Lung (tissue), 12 donors: ENCODE measurements around the gene NRGN. TPM values are rescaled to one million over a fixed set of nuclear protein-coding genes. Genes with fewer than 3 reads are reported as not detected.
A peak's percentile ranks its signal among the peaks of the same experiment; 100 is the strongest.

ENCODE experiments used
- ATAC-seq: fragments of 200-7000 bp; cut with Tn5 transposase; one replicate; pipeline ENCODE4 v1.9.1; 2020; ENCODE audit warnings: moderate number of reproducible peaks; ENCODE audit not compliant: insufficient read depth, low FRiP score
- DNase-seq, 3 donors: peaks; one replicate each; pipeline ENCODE4 v3.0.0-alpha.2; 2013 to 2017
- H3K27ac ChIP-seq, 2 donors: one replicate each; pipeline ENCODE4 v1.5.1; 2013; ENCODE audit warnings: mild to moderate bottlenecking in 2 of 2, moderate library complexity in 2 of 2, control low read depth in 1 of 2, inconsistent platforms in 1 of 2, low read depth in 1 of 2, low read length in 1 of 2
- H3K27me3 ChIP-seq, 3 donors: one replicate each; pipeline ENCODE4 v1.5.1; 2013; ENCODE audit warnings: low read length in 2 of 3; ENCODE audit not compliant: control insufficient read depth in 3 of 3, insufficient read depth in 3 of 3
- H3K36me3 ChIP-seq, 4 donors: one replicate each; pipeline ENCODE4 v1.5.1; 2013; ENCODE audit warnings: low read length in 4 of 4, mild to moderate bottlenecking in 1 of 4, moderate library complexity in 1 of 4; ENCODE audit not compliant: control insufficient read depth in 4 of 4, insufficient read depth in 4 of 4
- H3K4me1 ChIP-seq, 5 donors: one replicate each; pipeline ENCODE4 v1.5.1; 2013; ENCODE audit warnings: low read length in 5 of 5, mild to moderate bottlenecking in 2 of 5, moderate library complexity in 1 of 5; ENCODE audit not compliant: control insufficient read depth in 5 of 5, insufficient read depth in 5 of 5
- H3K4me3 ChIP-seq: one replicate; pipeline ENCODE4 v1.5.1; 2013; ENCODE audit warnings: mild to moderate bottlenecking, control low read depth, moderate library complexity
- H3K9ac ChIP-seq, 2 donors: one replicate each; pipeline ENCODE4 v1.5.1; 2013; ENCODE audit warnings: low read length in 2 of 2, control low read depth in 1 of 2; ENCODE audit not compliant: insufficient read depth in 1 of 2
- H3K9me3 ChIP-seq, 4 donors: one replicate each; pipeline ENCODE4 v1.5.1; 2013; ENCODE audit warnings: low read length in 3 of 4, mild to moderate bottlenecking in 1 of 4, moderate library complexity in 1 of 4; ENCODE audit not compliant: control insufficient read depth in 4 of 4, insufficient read depth in 3 of 4
- CTCF ChIP-seq: IDR thresholded peaks from 2 replicates; pipeline ENCODE4 v1.5.1; 2012; ENCODE audit warnings: mild to moderate bottlenecking; ENCODE audit errors: control extremely low read depth, extremely low read depth
- WGBS, 2 donors: extraction: QIAGEN DNeasy Blood & Tissue Kit; methylation state at CpG; one replicate each; pipeline ENCODE4 v1.1.7; 2013; 5-methylcytosine and 5-hydroxymethylcytosine counted together
- polyA plus RNA-seq, 2 donors: library from polyadenylated mRNA; stranded (reverse); fragments of 200-250 nt; gene quantifications; one replicate each; pipeline ENCODE4 v1.2.1, GENCODE V29; 2013
- total RNA-seq, 2 donors: library from RNA; depleted of rRNA in 1 of 2; stranded (reverse); fragments of >200 nt in 1 of 2; gene quantifications; one replicate each; pipeline ENCODE4 v1.2.1, GENCODE V29; 2014 to 2021
- donor health status: control.
- donor health status: control.
- donor health status: Bipolar disorder and iron deficiency.
- donor health status: healthy.
- donor health status: DM: yes; HTN: yes; CAD: no.

Gene NRGN
- total and polyA plus RNA-seq, 4 donors: 27.2 to 250 (median 87.5) TPM

GRCh38 chr11:124753624-124754023 lies 13.9 kb downstream of the NRGN start:
- peak overlapping the region in 1 of 2 donors; percentile 72 for H3K27ac ChIP-seq
- no peaks in the 10 kb centered on the region for H3K9me3 ChIP-seq
- TF ChIP-seq CTCF: no peak
- ATAC-seq (no peak), DNase-seq (no peak)
- H3K36me3 ChIP-seq: peaks cover 0 to 8% (median 0%) of the 10 kb centered on the region in 4 donors
- WGBS, 2 donors: 90 to 92% methylated on average over 7 of the region's 7 CpGs
- H3K9ac ChIP-seq: no peak overlapping the region
- no peak overlapping the region for H3K4me3 ChIP-seq
- H3K27me3 ChIP-seq: peaks cover 0 to 68% (median 63%) of the 10 kb centered on the region in 3 donors
- H3K4me1 ChIP-seq: peaks cover 0 to 27% (median 17%) of the 10 kb centered on the region in 5 donors

GRCh38 chr11:124754309-124754708 lies 14.6 kb downstream of the NRGN start:
- H3K36me3 ChIP-seq: peaks cover 0 to 11% (median 0%) of the 10 kb centered on the region in 4 donors
- TF ChIP-seq CTCF: no peak
- peak overlapping the region in 1 of 2 donors; percentile 72 for H3K27ac ChIP-seq
- no peak overlapping the region for H3K9ac ChIP-seq
- WGBS, 2 donors: 72 to 85% methylated on average over 4 of the region's 4 CpGs
- H3K4me1 ChIP-seq: peaks cover 0 to 34% (median 21%) of the 10 kb centered on the region in 5 donors
- H3K9me3 ChIP-seq: no peaks in the 10 kb centered on the region
- H3K4me3 ChIP-seq: no peak overlapping the region
- ATAC-seq (no peak), DNase-seq (peak in 1 of 3 donors; percentile 29)
- H3K27me3 ChIP-seq: peaks cover 0 to 65% (median 63%) of the 10 kb centered on the region in 3 donors

GRCh38 chr11:124754710-124755109 lies 15.0 kb downstream of the NRGN start:
- peaks cover 0 to 61% (median 61%) of the 10 kb centered on the region in 3 donors for H3K27me3 ChIP-seq
- no peak overlapping the region for H3K4me3 ChIP-seq
- DNase-seq: no peak
- peak overlapping the region in 1 of 2 donors; percentile 72 for H3K27ac ChIP-seq
- no peak overlapping the region for H3K9ac ChIP-seq
- peaks cover 0 to 38% (median 21%) of the 10 kb centered on the region in 5 donors for H3K4me1 ChIP-seq
- peaks cover 0 to 11% (median 0%) of the 10 kb centered on the region in 4 donors for H3K36me3 ChIP-seq
- no peak for TF ChIP-seq CTCF
- 74 to 78% methylated on average over 6 of the region's 6 CpGs for WGBS, 2 donors
- ATAC-seq: no peak
- H3K9me3 ChIP-seq: peaks cover 0 to under 1% (median 0%) of the 10 kb centered on the region in 4 donors
